ES-I3 (cell line): ENCODE data around the gene LAMB1.

ENCODE experiments used
- H3K36me3 ChIP-seq: 2 replicates; pipeline ENCODE4 v1.6.1; 2013; ENCODE audit warnings: mild to moderate bottlenecking, low read length, control low read depth, moderate library complexity; ENCODE audit not compliant: insufficient read depth
- H3K4me1 ChIP-seq: 2 replicates; pipeline ENCODE4 v1.6.1; 2013; ENCODE audit warnings: mild to moderate bottlenecking, control low read depth, low read length; ENCODE audit not compliant: insufficient read depth
- H3K9ac ChIP-seq: 2 replicates; pipeline ENCODE4 v1.6.1; 2013; ENCODE audit warnings: low read depth, mild to moderate bottlenecking, low read length, moderate library complexity
- H3K9me3 ChIP-seq: 2 replicates; pipeline ENCODE4 v1.6.1; 2013; ENCODE audit warnings: mild to moderate bottlenecking, low read length, moderate library complexity; ENCODE audit not compliant: control insufficient read depth, insufficient read depth

Gene LAMB1

DNA sequence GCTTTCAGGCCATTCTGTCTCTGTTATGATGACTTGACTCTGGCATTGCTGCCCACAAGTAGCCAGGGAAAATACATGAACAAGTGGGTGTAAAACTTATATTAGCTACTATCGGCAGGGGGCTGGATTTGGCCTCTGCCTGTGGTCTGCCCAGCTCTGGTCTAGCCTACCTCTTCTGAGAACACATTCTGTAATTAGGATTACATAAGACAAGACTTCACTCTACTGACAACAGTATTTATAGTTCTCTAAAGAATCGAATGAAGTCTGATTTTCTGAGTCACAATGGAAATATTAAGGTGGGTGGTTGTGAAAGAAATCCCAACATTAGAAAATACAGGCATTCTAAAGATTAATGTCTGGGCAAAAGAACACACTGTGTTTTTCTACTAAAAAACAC is 56.5 kb downstream of the LAMB1 start:
- Histone ChIP-seq H3K9me3 (no peaks in the 10 kb centered on the region), H3K9ac (no peak overlapping the region), H3K4me1 (0 out of 2 replicates have a peak, but pooled peaks cover under 1% of the 10 kb centered on the region), H3K36me3 (peaks cover 16% of the 10 kb centered on the region)

DNA sequence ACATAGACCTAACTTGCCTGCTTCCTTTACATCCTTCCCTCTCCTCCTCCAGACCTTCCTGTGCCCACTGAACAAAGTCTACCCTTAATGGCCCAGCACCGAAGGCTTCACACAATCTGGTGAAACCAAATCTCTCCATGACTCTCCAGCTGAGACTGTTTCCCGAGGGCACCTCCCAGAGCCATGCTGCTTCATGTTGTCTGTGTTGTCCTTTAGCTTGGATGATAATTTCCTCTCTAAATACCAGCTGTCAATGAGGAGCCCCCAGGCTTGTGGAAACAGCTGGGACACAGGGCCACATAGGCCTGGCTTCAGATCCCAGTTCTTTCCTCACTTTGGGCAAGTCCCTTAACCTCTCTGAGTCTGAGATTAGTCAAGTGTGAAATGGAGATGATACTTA is 57.6 kb downstream of the LAMB1 start:
- Histone ChIP-seq H3K9ac (no peak overlapping the region), H3K4me1 (no peaks in the 10 kb centered on the region), H3K36me3 (peaks cover 15% of the 10 kb centered on the region), H3K9me3 (no peaks in the 10 kb centered on the region)

DNA sequence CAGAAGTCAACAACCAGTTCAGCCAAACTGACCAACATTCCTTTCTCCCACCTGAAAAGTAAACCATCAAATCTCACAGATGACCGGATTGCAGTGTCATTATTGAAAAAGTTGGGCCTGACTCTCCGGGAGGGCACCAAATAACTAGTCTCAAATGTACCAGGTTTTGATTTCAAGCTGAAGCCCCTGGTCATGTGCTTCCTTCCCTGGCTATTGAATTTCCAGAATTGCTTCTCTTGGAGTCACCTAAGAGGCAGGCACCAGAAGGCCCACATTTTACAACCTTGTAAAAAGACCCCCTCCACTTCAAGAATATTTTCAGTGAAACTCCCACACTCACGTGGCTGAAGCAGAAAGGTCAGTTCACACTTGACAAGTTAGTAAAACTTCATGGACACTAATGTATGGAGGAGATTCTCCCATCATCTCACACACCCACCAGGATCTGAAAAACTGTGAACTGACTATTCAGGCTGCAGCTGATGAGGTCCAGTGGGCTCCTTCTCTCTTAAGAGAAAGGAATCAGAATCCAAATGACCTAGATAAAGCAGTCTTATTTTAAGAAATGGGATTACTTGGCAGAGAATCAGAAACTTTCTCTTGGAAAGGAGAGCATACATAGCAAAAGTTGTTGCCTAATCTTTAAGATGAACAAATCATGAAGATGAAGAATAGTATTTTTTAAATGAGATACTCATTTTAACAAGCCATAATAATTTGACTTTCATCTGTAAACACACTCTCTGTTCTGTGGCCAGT is 58.4 kb downstream of the LAMB1 start:
- no peak overlapping the region for H3K9ac ChIP-seq
- H3K36me3 ChIP-seq, result peaks cover 20% of the 10 kb centered on the region
- no peaks in the 10 kb centered on the region for H3K9me3 ChIP-seq
- H3K4me1 ChIP-seq, result no peaks in the 10 kb centered on the region

DNA sequence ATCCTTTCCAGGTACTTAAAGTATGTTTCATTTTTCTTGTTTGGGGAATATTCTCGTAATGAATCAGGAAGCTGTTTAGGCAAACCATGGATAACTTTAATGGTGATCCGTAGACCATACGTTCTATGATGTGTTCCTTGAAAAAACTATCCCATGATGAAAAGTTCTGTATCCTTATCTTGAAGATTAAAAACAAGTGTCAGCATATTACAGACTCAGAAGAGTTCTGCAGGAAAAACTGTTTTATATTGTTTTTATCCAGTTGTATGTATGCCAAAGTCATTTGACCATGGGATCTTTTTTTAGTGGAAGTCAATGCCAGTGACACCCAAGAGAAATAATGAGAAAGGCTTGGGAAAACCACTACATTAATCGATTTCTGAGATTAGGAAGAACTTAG is 59.9 kb downstream of the LAMB1 start:
- peaks cover 14% of the 10 kb centered on the region for H3K36me3 ChIP-seq
- H3K9me3 ChIP-seq, result no peaks in the 10 kb centered on the region
- no peak overlapping the region for H3K9ac ChIP-seq
- no peaks in the 10 kb centered on the region for H3K4me1 ChIP-seq

DNA sequence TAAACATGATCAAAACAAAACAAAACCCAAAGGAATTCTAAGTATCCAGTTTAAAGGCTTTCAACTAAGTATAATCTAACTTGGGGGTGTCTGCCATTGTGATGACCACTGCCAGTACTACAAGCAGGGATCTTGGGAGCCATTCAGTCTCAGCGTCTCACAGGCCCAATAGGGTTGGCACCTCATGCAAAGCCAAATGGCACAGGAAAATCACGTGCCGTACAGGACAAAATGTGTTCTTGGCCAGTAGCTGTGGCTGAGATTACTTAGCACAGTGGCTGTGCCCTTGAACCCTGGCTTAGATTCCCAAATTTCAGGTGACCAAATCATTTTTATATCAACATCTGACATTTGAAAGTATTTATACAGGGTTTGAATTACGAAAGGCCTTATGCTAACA is 62.0 kb downstream of the LAMB1 start:
- Histone ChIP-seq H3K36me3 (peaks cover 12% of the 10 kb centered on the region), H3K9ac (no peak overlapping the region), H3K9me3 (no peaks in the 10 kb centered on the region), H3K4me1 (no peaks in the 10 kb centered on the region)

DNA sequence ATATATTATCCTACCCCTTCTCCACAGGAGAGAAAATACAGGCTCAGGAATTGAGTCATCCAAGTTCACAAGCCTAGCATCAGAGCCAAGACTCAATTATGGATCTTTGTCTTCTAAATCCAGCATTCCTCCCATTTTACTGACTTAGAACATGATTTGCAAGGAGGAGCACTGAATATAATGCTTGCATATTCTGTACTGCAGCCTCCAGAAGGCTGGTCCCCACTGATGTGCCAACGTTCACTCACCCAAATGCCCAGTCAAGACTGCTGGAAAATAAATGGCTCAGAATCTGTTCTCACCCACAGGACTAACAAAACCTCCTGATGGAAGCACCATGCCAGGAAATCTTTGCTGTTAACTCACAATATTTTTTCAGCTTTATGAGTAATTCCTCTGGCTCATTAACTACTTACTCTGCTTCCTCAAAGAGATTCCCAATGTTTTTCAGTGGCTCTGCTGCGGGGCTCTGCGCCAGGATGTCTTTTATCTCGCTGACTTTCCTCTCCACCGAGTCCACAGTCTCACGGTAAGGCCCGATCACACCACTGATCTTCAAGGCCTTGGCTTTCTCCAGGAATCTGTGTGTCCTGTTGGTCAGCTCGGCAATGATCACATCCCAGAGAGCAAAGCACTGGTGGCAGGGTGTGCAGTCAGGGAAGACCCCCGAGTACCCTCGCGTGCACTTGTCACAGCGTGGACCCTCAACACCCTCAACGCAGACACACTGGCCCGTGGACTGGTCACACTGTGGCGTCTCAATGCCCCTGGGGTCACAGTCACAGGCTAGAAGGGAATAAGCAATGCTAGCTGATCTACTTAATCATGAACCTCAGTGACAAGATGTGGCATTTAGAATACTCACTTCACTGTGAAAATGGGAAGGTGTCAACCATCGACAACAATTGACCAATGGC is 63.1 kb downstream of the LAMB1 start:
- H3K9me3 ChIP-seq, result no peaks in the 10 kb centered on the region
- peaks cover 12% of the 10 kb centered on the region for H3K36me3 ChIP-seq
- no peak overlapping the region for H3K9ac ChIP-seq
- H3K4me1 ChIP-seq, result peaks cover 10% of the 10 kb centered on the region; the same call in 1 of the 2 replicates

DNA sequence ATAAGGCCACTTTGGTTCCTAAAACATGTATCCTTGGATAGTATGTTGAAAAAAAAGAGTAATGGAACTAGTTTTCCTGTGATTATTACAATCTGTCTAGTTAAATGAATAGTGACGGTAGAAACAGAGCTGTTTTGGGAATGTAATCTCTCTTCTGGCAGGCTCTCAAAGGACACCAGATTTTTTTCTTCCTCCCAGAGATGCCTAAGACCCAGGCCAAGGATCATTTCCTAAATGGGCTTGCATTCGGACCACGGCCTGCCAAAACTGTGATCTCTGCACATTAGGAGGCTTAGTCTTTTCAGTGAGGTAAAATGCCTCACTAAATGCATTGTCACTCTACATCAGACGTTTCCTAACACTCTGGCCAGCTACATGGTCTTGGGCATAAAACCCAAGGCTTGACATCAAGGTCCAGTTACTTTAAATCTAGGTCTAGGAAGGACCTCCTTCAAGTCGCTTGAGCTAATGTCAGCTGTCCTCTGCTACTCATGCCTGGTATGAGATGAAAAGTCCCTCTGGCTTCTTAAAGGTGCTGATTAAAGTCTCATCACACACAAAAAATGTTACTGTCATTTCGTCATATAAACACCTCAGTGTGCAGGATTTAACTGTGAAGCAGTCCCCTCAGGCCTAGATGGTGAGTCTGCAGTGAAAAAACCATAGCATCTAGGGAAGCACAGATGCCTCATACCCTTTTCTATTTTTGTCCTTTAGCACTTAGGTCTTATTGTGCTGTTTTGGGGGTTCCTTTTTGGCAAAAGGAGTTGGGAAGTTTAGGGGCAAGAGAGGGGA is 64.3 kb downstream of the LAMB1 start:
- H3K4me1 ChIP-seq, result peaks cover 21% of the 10 kb centered on the region
- H3K9ac ChIP-seq, result no peak overlapping the region
- H3K36me3 ChIP-seq, result peaks cover 12% of the 10 kb centered on the region
- H3K9me3 ChIP-seq, result no peaks in the 10 kb centered on the region

DNA sequence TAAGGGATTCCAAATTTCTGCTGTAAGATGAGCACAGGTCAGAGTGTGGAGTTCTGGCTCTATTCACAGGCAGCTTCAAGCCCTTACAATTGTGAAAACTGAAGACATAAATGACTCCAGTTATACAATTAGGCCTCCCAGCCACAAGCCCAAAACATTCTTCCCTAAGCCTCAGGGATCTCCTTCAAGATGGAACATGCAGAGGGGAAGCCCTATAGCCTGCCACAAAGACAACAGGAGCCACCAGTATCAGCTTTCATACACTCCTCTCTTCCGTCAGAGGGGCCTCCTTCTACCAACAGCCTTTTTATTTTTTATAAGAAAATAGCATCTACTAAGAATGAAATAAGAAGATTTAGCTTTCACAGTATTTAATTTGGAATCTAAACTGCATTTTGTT is 65.4 kb downstream of the LAMB1 start:
- Histone ChIP-seq H3K9me3 (no peaks in the 10 kb centered on the region), H3K36me3 (peaks cover 12% of the 10 kb centered on the region), H3K4me1 (peaks cover 29% of the 10 kb centered on the region), H3K9ac (no peak overlapping the region)

DNA sequence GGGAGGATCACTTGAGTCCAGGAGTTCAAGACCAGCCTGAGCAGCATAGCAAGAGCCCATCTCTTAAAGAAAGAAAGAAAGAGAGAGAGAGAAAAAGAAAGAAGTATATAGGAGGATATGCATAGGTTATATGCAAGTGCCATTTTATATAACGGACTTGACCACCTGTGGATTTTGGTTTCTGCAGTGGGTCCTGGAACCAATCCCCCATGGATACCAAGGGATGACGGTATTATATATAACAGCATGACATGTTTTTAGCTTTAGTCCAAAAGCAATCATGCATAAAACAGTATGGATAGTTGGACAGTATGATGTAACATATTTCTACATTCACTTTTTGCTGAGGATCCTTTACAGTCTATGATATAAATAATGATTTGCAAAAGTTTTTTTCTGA is 66.6 kb downstream of the LAMB1 start:
- Histone ChIP-seq H3K4me1 (peaks cover 41% of the 10 kb centered on the region), H3K9me3 (no peaks in the 10 kb centered on the region), H3K9ac (no peak overlapping the region), H3K36me3 (peaks cover 9% of the 10 kb centered on the region)

DNA sequence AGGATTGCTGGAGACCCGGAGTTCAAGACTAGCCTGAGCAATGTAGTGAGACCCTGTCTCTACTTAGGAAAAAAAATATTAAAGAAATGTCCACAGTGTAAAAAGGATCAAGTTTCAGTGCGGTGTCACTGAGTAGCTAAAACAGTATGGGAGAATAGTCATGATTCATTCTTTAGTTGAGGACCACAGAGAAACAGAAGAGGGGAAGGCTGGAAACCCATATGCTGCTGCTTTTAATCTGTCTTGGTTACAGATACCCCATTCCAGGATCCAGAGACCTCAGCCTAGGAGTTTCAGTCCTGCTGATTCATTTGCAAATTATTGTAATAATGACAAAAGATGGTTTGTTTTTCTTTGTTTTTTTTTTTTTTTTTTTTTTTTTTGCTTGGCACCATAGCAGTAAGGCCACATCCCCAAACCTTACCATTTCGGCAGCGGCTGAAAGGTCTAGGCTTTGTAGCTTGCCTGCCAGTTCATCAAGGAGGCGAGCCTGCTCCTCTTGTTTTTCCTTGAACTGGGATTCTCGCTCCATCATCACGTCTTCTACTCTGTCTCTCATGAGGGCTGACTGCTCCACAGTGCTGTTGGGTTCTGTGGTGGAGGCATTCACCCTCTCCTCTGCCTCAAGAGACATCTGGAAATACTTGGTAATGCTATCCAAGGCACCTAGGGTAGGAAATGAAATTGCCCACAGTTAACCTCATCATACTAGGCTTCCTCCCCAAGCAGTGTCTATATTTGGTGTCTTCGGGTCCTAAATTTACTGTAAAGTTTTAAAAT is 67.8 kb downstream of the LAMB1 start:
- Histone ChIP-seq H3K4me1 (peaks cover 43% of the 10 kb centered on the region), H3K9ac (no peak overlapping the region), H3K9me3 (no peaks in the 10 kb centered on the region), H3K36me3 (peaks cover 11% of the 10 kb centered on the region)

DNA sequence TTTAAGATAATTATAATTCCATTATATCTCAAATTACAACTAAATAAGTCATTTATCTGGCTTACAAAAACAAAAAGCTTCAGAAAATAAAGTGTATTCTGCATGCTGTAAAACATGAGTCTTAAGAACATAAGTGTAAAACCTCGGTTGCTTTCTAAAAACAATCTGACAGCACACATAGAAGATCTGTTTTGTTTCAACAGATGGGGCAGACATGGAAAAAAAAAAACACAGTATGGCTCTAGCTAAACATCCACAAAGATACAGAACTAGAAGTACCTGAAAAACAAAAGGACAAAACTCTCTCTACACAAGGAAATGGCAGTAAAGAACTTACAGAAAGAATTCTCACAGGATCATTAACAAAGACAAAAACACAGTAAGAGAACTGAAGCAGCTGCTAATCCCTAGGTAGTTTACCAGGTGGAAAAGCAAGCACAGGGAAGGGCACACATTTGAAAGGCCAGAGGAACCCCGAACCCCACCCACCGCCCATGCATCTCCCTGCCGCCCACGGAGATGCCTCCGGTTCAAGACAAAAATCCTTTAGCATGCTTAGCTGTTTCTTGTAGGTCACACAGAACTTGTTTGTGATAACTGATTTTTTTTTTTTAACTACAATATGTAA is 69.5 kb downstream of the LAMB1 start:
- no peaks in the 10 kb centered on the region for H3K9me3 ChIP-seq
- H3K9ac ChIP-seq, result no peak overlapping the region
- H3K36me3 ChIP-seq, result peaks cover 17% of the 10 kb centered on the region
- peaks cover 43% of the 10 kb centered on the region for H3K4me1 ChIP-seq

DNA sequence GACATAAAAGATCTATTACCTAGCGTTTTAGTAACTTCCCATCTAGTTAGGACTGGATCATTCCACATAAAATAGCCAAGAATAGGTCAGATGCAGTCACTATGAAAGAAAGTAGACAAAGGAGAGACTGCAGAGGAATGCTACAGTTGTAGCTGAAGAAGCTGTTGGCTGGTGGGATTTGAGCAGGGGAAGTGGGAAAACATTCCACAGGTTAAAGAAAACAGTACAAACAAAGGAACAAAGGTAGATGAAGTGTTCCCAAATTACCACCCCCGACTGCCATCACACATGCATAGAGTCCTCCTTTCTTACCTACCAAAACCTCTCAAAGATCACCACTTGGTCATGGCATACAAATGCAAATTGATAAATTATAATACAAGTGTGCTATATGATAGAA is 70.2 kb downstream of the LAMB1 start:
- H3K9me3 ChIP-seq, result no peaks in the 10 kb centered on the region
- H3K9ac ChIP-seq, result no peak overlapping the region
- H3K4me1 ChIP-seq, result peaks cover 43% of the 10 kb centered on the region
- peaks cover 17% of the 10 kb centered on the region for H3K36me3 ChIP-seq

DNA sequence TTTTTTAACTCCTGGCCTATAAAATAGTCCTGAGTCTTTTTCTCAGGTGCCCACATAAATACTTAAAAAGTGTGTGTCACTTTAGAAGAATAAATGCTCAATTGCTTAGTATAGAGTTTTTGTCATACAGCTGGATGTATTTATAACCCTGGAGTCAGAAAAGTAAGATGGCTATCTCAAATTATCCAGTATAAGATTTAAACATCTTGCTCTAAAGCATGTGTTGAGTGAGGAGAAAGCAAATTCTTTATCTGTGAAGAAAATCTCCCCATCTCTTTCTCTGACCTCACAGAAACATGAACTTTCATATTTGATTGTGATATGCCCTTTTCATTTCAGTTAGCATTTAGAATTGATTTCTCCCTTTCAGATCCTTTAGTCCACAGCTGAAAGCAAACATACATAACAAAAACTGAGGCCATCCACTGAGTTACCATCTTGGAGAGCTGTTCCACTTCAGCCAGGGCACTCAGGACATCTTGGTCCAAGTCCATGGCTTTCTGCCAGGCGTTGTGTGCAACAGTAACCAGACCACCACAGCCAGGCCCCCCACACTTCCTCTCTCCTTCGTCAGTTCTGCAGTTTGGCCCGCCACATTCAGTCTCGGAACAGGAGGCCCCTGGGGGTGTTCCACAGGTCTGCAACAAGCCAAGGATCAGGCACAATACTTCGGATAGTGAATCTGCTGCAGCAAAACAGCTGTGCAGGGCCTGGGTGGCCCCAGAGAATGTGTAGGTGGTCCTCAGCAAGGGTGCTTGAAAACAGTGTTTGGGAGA is 71.0 kb downstream of the LAMB1 start:
- Histone ChIP-seq H3K36me3 (peaks cover 20% of the 10 kb centered on the region), H3K9ac (no peak overlapping the region), H3K9me3 (no peaks in the 10 kb centered on the region), H3K4me1 (peaks cover 43% of the 10 kb centered on the region)
